SK-N-DZ (cell line): ENCODE measurements around the gene SLC37A1.
A peak's percentile ranks its signal among the peaks of the same experiment; 100 is the strongest.
"Not testable (repeated sequence)": the region's sequence is repeated elsewhere in the genome, so short reads cannot be mapped to it uniquely, and the experiment has no call there.

Experiments
- DNase-seq: peaks from one replicate; pipeline ENCODE4 v3.0.0-alpha.2; 2015; ENCODE audit warnings: low spot score

The SLC37A1 gene

GRCh38 chr21:42592156-42592820 is 78.6 kb downstream of the SLC37A1 start:
- DNase-seq, result no peak

- DNase-seq, result peak; percentile 62
Measured at GRCh38 chr21:42593007-42593814, 79.6 kb downstream of the SLC37A1 start.

GRCh38 chr21:42594616-42595282 is 81.1 kb downstream of the SLC37A1 start:
- DNase-seq, result no peak

- DNase-seq, result no peak
Measured at GRCh38 chr21:42595283-42596187, 81.9 kb downstream of the SLC37A1 start.

- no peak for DNase-seq
Measured at GRCh38 chr21:42596657-42597056, 83.0 kb downstream of the SLC37A1 start.

- no peak for DNase-seq
Measured at GRCh38 chr21:42597487-42598158, 84.0 kb downstream of the SLC37A1 start.

- no peak for DNase-seq
Measured at GRCh38 chr21:42598159-42598735, 84.6 kb downstream of the SLC37A1 start.

GRCh38 chr21:42599486-42599885 is 85.8 kb downstream of the SLC37A1 start:
- DNase-seq, result no peak

- no peak for DNase-seq
Measured at GRCh38 chr21:42599962-42600361, 86.3 kb downstream of the SLC37A1 start.

GRCh38 chr21:42601656-42602055 is 88.0 kb downstream of the SLC37A1 start:
- DNase-seq, result no peak

- no peak for DNase-seq
Measured at GRCh38 chr21:42607102-42607501, 93.5 kb downstream of the SLC37A1 start.

- DNase-seq, result no peak
Measured at GRCh38 chr21:42607525-42608102, 94.0 kb downstream of the SLC37A1 start.

GRCh38 chr21:42608446-42608845 is 94.8 kb downstream of the SLC37A1 start:
- no peak for DNase-seq

GRCh38 chr21:42609811-42610210 is 96.2 kb downstream of the SLC37A1 start:
- no peak for DNase-seq

GRCh38 chr21:42611852-42612251 is 98.2 kb downstream of the SLC37A1 start:
- no peak for DNase-seq

GRCh38 chr21:42612390-42612789 is 98.7 kb downstream of the SLC37A1 start:
- no peak for DNase-seq

GRCh38 chr21:42613756-42614155 is 100.1 kb downstream of the SLC37A1 start:
- no peak for DNase-seq

- no peak for DNase-seq
Measured at GRCh38 chr21:42614396-42614795, 100.7 kb downstream of the SLC37A1 start.

GRCh38 chr21:42614811-42615351 is 101.2 kb downstream of the SLC37A1 start:
- DNase-seq, result peak; percentile 44

- not testable (repeated sequence) for DNase-seq
Measured at GRCh38 chr21:42615377-42615776, 101.7 kb downstream of the SLC37A1 start.
